Skeletal muscle satellite cell (primary cell): ENCODE measurements around the gene PAX5.

Source experiments
- H3K27me3 ChIP-seq: 2 replicates; pipeline ENCODE4 v1.7.0; 2013; ENCODE audit warnings: low read length; ENCODE audit not compliant: control insufficient read depth, insufficient read depth
- H3K36me3 ChIP-seq: 2 replicates; pipeline ENCODE4 v1.7.0; 2013; ENCODE audit warnings: mild to moderate bottlenecking, control low read depth, low read length; ENCODE audit not compliant: insufficient read depth
- H3K4me1 ChIP-seq: 2 replicates; pipeline ENCODE4 v1.7.0; 2013; ENCODE audit warnings: low read length; ENCODE audit not compliant: control insufficient read depth, insufficient read depth
- H3K4me2 ChIP-seq: 2 replicates; pipeline ENCODE4 v1.7.0; 2013; ENCODE audit warnings: mild to moderate bottlenecking, low read length
- H3K4me3 ChIP-seq: 2 replicates; pipeline ENCODE4 v1.7.0; 2013; ENCODE audit warnings: low read length
- H3K9ac ChIP-seq: 2 replicates; pipeline ENCODE4 v1.7.0; 2013; ENCODE audit warnings: mild to moderate bottlenecking, low read depth, low read length, moderate library complexity
- H3K9me3 ChIP-seq: replicated peaks from 2 replicates; pipeline ENCODE4 v1.7.0; 2013; ENCODE audit warnings: mild to moderate bottlenecking, control low read depth, low read length

PAX5 gene

DNA sequence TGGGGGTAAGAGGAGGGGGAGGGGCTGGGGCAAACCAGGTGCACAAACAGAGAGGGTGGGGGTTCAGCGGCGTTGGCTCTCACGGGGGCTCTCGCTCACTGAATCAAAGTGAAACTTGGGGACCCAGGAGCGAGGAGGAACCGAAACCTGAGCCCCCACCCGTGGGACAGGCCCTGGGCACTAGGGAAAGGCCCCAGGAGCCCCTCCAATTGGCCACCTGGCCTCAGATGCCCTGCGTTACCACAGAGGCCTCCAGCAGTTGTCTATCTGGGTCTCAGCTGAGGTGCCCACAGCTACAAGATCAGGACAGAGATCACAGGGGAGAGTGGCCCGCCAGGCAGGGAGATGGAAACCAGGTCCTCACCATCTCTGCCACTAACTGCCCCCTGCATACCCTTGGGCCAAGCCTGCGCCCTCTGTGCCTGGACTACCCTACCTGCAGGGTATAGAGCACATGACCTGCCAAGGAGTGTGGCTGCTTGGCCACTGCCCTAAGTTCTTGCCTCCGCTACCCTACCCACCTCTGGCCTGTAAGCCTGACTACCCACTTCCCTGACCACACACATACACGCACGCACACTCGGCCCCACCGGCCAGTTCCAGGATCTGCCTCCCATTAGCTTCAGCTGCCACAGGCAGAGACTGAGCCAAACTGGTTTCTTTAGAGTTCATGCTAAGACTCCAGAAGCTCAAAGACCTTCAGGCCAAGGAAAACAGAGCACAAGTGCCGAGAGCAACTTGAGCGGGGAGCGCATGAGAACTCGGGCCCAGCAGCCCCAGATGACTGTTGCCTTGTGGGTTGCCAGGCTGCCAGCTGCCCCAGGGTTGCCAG, 39.9 kb downstream of the PAX5 start:
- Histone ChIP-seq H3K9me3 (peaks cover 7% of the 10 kb centered on the region), H3K4me3 (no peak overlapping the region), H3K27me3 (peaks cover 53% of the 10 kb centered on the region), H3K9ac (no peak overlapping the region), H3K4me2 (no peak overlapping the region), H3K4me1 (peaks cover 5% of the 10 kb centered on the region), H3K36me3 (no peaks in the 10 kb centered on the region)

DNA sequence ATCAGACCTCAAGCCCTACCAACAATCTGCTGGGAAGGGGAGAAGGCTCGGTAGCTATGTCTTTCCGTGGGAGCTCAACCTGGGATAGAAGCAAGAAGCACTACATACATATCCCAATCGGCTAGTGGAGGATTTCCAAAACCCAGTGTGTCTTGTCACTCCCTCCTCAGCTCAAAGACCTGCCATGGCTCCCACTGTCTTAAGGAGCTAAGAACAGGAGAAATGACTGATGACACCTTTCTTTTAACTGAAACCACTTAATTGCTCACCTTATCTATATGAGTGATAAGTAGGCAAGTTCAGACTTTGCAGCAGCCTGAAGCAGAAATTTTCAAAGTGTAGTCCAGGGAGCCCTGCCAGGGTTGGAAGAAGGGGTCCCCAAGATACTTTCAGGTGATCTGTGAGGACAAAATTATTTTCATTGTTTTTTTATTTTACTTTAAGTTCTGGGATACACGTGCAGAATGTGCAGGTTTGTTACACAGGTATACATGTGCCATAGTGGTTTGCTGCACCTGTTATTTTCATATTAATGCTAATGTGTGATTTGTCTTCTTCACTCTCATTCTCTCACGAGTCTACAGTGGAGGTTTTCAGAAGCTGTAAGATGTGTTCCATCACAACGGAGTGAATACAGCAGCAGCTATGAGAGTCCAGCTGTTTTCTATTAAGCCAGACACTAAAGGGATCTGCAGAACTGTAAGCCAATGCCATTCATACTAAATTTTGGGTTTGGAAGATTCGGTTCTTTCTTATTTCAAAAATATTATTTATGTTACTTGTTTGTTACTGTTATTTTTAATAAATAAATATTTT, 41.4 kb downstream of the PAX5 start:
- Histone ChIP-seq H3K4me1 (peaks cover 9% of the 10 kb centered on the region), H3K4me3 (no peak overlapping the region), H3K36me3 (no peaks in the 10 kb centered on the region), H3K9me3 (peaks cover 7% of the 10 kb centered on the region), H3K4me2 (no peak overlapping the region), H3K27me3 (peaks cover 55% of the 10 kb centered on the region), H3K9ac (no peak overlapping the region)

DNA sequence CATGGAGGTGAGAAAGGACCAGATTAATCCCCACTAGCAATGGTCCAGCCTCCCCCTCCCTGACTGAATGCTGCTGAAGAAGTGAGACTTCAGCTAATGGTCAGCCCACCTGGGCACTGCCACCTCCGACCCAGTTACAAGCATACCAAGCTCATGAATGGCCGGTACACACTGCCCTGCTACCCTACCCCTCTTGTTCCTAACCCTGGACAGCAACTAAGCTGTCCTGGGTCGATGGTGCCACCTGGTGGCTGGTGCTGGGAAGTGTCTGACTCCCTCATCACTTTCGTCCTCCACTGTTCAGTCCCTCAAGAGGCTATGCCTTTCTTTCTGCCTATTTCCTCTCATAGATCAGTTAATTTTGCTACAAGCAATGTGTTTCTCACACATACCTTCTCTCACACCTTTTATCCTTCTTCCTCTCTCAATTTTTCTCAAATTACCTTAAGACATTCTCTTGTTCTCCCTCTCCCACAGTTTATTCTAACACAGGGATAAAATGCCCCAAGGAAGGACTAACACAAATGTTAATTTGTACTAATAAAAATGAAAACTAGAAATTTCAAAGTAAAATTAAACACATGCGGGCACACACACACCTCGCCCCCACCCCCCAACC, 42.4 kb downstream of the PAX5 start:
- Histone ChIP-seq H3K9ac (no peak overlapping the region), H3K27me3 (peaks cover 63% of the 10 kb centered on the region), H3K36me3 (no peaks in the 10 kb centered on the region), H3K4me1 (peaks cover 13% of the 10 kb centered on the region), H3K4me3 (no peak overlapping the region), H3K9me3 (peaks cover 7% of the 10 kb centered on the region), H3K4me2 (no peak overlapping the region)

DNA sequence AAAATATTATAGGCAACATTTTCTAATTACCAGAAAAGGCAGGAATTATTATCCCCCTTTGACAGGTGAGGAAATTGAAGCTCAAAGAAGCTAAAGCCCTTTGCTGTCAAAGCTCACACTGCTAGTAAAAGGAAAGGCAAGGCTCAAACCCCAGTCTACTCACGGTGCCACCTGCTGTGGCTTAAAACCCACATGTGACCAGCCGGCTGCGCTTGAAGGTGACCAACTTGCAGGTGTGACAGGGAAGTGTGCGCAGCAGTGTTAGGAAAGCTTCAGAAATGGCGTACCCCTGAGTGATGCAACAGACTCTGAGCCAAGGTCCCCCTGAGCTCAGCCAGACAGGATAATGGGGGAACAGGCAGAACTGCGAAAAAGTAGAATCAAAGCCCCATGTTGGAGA, 45.2 kb downstream of the PAX5 start:
- H3K4me3 ChIP-seq, result no peak overlapping the region
- H3K4me1 ChIP-seq, result peaks cover 12% of the 10 kb centered on the region
- no peaks in the 10 kb centered on the region for H3K36me3 ChIP-seq
- H3K9ac ChIP-seq, result no peak overlapping the region
- H3K27me3 ChIP-seq, result peaks cover 77% of the 10 kb centered on the region
- H3K9me3 ChIP-seq, result peaks cover 7% of the 10 kb centered on the region
- no peak overlapping the region for H3K4me2 ChIP-seq

DNA sequence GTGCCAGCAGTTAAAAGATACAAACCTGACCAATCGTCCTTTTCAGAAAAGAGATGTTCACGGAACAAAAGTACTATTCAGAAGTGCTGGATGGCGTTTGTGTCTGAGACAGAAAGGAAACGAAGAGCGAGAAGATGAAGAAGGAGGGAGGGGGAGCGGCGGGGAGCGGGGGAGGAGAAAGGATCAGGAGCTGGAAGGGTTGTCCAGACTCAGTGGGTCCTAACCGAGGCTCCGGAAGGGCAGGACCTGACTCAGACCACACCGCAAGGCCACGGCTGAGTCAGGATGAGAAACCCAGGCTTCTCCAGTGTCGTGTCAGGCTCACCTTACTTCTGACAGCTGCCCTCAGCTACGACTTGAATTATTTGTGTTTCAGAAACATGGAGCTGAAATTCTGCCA, 46.2 kb downstream of the PAX5 start:
- no peak overlapping the region for H3K9ac ChIP-seq
- H3K4me1 ChIP-seq, result peaks cover 12% of the 10 kb centered on the region
- no peaks in the 10 kb centered on the region for H3K36me3 ChIP-seq
- H3K9me3 ChIP-seq, result peaks cover 7% of the 10 kb centered on the region
- peaks cover 82% of the 10 kb centered on the region for H3K27me3 ChIP-seq
- H3K4me3 ChIP-seq, result no peak overlapping the region
- peak overlapping the region; percentile 44 for H3K4me2 ChIP-seq

DNA sequence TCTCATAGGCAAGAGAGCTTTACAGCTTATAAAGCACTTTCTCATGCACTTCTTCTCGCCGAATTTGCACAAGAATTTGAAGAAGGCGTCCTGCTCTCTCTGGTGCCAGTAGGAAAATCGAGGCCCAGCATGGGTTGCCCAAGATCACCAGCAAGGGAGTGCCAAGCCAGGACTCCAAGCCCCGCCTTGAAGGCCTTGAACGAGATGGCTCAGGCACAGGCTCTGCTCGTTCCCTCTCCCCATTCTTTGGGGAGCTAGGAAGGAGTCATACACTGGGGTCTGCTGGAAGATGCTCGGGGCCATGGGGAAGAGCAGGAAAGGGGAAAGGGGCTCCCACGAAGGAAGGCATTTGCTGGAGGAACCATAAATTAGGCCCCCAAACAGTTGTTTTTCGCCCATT, 46.7 kb downstream of the PAX5 start:
- H3K4me3 ChIP-seq, result no peak overlapping the region
- H3K4me2 ChIP-seq, result no peak overlapping the region
- peaks cover 12% of the 10 kb centered on the region for H3K4me1 ChIP-seq
- H3K9ac ChIP-seq, result no peak overlapping the region
- H3K27me3 ChIP-seq, result peaks cover 83% of the 10 kb centered on the region
- peaks cover 7% of the 10 kb centered on the region for H3K9me3 ChIP-seq
- H3K36me3 ChIP-seq, result no peaks in the 10 kb centered on the region

DNA sequence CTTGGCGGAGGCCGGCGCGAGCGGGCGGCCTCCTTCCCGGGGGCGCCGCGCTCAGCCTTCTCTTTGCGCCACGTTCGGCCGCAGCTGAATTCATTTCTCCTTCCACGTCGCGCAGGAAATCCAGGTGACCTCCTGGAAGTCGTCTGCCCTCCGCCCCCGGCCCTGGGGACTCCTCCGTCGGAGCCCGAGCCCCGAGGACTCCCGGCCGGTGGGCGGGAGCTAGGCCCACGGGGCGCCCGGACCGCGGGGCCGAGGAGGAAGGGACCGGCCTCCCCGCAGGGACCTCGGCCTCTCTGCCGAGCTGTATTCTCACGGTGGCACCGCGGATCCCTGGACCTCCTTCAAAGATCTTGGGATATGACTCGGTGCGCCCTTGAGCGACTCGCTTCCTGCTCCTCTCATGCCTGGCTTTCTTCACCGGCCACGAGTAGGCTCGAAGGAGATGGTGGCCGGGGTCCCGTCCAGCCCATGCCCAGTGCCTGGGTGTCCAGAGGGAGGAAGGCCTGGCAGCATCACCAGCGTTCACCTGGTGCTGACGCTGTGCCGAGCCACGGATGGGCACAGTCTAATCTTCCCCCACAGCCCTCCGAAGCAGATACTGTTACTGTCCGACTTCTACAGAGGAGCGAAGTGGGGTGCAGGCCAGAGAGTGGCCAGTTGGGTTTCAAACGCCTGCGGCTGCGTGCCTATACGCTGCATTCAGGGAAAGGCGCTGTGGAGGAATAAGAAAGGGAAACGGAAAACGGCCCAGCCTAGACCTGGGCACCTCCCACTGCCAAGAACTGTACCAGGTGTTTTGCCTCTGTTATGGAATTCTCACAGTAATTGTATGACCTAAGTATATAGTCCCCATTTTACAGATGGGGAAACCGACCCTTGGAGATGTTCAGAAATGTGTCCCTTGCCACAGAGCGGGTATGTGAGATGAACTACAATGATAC, 47.3 kb downstream of the PAX5 start:
- Histone ChIP-seq H3K9ac (no peak overlapping the region), H3K27me3 (peaks cover 84% of the 10 kb centered on the region), H3K4me1 (peaks cover 12% of the 10 kb centered on the region), H3K4me2 (peak overlapping the region; percentile 33), H3K4me3 (no peak overlapping the region), H3K36me3 (no peaks in the 10 kb centered on the region), H3K9me3 (peaks cover 7% of the 10 kb centered on the region)

DNA sequence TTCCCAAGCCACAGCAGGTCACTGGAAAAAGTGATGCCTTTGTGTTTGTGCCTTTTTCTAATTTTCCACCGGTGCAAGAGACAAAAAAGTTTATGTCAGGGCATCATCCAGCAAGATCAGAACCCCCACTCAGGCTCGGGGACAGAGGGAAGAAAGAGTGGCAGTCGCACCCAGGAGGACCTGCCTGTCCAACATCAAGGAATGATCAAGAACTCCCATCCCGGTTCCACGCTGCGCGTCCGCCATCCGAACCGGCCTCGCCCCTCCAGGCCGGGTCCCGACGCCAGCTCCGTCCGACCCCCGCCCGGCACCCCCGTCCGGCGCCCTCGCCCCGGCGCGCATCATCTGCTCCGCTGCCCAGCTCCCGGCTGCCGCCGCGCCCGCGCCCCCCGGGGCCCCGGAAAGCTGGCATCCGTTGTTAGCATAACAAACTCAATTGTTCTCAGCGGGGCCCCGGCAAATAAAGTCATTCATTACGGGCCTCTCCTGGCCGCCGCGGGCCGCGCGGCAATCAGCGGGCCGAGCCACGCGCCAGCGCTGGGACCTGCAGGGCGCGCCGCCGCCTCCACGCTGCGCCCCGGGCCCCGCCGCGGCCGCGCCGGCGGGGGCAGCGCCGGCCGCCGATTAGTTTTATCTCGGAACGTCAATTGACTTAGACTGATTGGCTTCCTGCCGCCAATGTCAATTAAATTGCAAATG, 48.1 kb downstream of the PAX5 start:
- Histone ChIP-seq H3K4me3 (no peak overlapping the region), H3K4me1 (peaks cover 12% of the 10 kb centered on the region), H3K9ac (no peak overlapping the region), H3K27me3 (peaks cover 85% of the 10 kb centered on the region), H3K36me3 (no peaks in the 10 kb centered on the region), H3K9me3 (no peaks in the 10 kb centered on the region), H3K4me2 (peak overlapping the region; percentile 33)

DNA sequence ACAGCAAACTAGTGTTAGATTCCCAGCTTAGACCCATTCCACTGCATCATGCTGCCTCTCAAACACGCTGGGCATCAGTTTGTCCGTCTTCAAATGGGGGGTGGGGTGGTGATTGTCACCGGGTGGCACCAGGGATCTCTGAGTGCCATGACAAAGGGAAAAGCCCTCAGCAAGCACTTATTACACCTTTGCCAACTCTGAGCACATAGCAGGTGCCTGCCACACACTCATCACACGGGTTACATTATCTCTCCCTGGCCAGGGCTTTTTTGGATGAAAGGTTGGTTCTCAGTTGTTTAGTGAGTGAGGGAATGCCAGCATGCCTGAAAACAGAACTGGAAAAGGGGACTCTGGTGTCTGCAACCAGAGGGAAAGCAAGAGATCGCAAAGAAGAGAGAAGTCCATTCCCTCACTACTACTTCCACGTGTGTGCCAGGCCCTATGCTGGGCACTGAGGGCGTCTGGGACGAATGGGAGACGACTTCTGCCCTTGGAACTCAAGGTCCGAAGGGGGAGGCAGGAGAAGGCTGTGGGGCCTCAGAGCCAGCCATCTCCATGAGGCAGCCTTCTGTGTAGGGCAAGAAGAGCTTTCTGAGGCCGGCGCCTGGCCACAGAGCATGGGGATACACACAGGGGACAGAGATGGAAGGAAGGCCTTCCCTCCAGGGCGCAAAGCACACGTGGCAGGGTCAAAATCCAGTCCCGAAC, 48.9 kb downstream of the PAX5 start:
- Histone ChIP-seq H3K4me2 (no peak overlapping the region), H3K4me1 (peaks cover 12% of the 10 kb centered on the region), H3K9ac (no peak overlapping the region), H3K9me3 (no peaks in the 10 kb centered on the region), H3K4me3 (no peak overlapping the region), H3K27me3 (peaks cover 85% of the 10 kb centered on the region), H3K36me3 (no peaks in the 10 kb centered on the region)
